HuH-7.5 (cell line): ENCODE measurements around the gene CPT1C.

Source experiments
- DNase-seq: peaks from one replicate; pipeline ENCODE4 v3.0.0; 2011; ENCODE audit warnings: low spot score

CPT1C gene

GRCh38 chr19:49690656-49691242, at the start of gene CPT1C:
CPT1C (plus strand) TSS chr19:49691116; CDS start chr19:49692253, 1,137 bp downstream.
- DNase-seq, result no peak

GRCh38 chr19:49641688-49642491, 49.0 kb upstream of the CPT1C start, which contains the start of gene SCAF1:
SCAF1 (plus strand) TSS chr19:49642209; CDS start chr19:49645027, 2,818 bp downstream.
- peak; percentile 98 for DNase-seq

- no peak for DNase-seq
These were observed 48.4 kb upstream of the CPT1C start for GRCh38 chr19:49642492-49643035.

GRCh38 chr19:49643466-49643865, 47.5 kb upstream of the CPT1C start:
- no peak for DNase-seq

GRCh38 chr19:49645592-49645991, 45.3 kb upstream of the CPT1C start:
- no peak for DNase-seq

- DNase-seq, result no peak
These were observed 44.9 kb upstream of the CPT1C start for GRCh38 chr19:49645995-49646394.

- DNase-seq, result no peak
These were observed 44.3 kb upstream of the CPT1C start for GRCh38 chr19:49646586-49646985.

GRCh38 chr19:49651029-49651819, 39.7 kb upstream of the CPT1C start:
- DNase-seq, result no peak

- no peak for DNase-seq
These were observed 38.9 kb upstream of the CPT1C start for GRCh38 chr19:49651820-49652550.

GRCh38 chr19:49652551-49653465, 38.1 kb upstream of the CPT1C start:
- no peak for DNase-seq

GRCh38 chr19:49653466-49653806, 37.5 kb upstream of the CPT1C start:
- DNase-seq, result no peak

GRCh38 chr19:49654581-49654980, 36.3 kb upstream of the CPT1C start:
- no peak for DNase-seq

GRCh38 chr19:49655570-49656455, 35.1 kb upstream of the CPT1C start:
- DNase-seq, result no peak

- DNase-seq, result no peak
These were observed 34.3 kb upstream of the CPT1C start for GRCh38 chr19:49656456-49657109.

GRCh38 chr19:49657493-49658138, 33.3 kb upstream of the CPT1C start:
- no peak for DNase-seq

- no peak for DNase-seq
These were observed 32.8 kb upstream of the CPT1C start for GRCh38 chr19:49658139-49658517.

GRCh38 chr19:49658566-49659442, 32.1 kb upstream of the CPT1C start:
- DNase-seq, result no peak
